GM06990 (cell line): ENCODE results near the gene ZNF236.
"Not testable (repeated sequence)": the region's sequence is repeated elsewhere in the genome, so short reads cannot be mapped to it uniquely, and the experiment has no call there.

Experiments used
- DNase-seq: peaks from one replicate; pipeline ENCODE4 v3.0.0-alpha.2; 2011; ENCODE audit not compliant: insufficient read length; ENCODE audit errors: extremely low read depth
- H3K27me3 ChIP-seq: replicated peaks from 2 replicates; pipeline ENCODE4 v1.6.0; 2011; ENCODE audit warnings: low read length; ENCODE audit not compliant: control insufficient read depth, insufficient read depth
- H3K36me3 ChIP-seq: 2 replicates; pipeline ENCODE4 v1.5.1; 2011; ENCODE audit warnings: low read length; ENCODE audit not compliant: control insufficient read depth, insufficient read depth
- H3K4me3 ChIP-seq: replicated peaks from 2 replicates; pipeline ENCODE4 v1.5.1; 2011; ENCODE audit warnings: low read depth, mild to moderate bottlenecking, control low read depth, low read length
- TF ChIP-seq, protein P1 (sequence below): IDR thresholded peaks from 2 replicates; pipeline ENCODE4 v1.5.1; 2011; ENCODE audit warnings: low read length, control low read depth, mild to moderate bottlenecking, inconsistent platforms; ENCODE audit not compliant: insufficient read depth, poor library complexity, severe bottlenecking

Gene ZNF236

DNA sequence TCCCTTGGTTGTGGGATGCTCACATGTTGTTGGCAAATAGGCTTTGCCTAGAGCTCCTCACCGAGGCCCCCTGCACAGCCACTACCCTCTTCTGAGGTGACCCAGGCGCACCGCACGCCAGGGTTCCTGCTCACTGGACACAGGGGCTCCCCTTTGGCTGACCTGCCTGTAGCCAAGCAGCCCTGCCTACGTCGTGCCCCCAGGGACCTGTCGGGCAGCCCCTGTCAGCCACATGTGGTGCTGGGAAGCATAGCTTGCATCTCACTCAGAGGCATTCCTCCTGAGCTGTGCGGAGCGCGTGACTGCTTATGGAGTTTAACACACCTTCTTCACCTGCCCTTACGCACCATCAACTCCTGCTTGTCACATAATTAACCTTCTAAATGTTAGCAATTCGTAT is 116.3 kb downstream of the ZNF236 start:
- H3K36me3 ChIP-seq, result peaks cover 14% of the 10 kb centered on the region
- H3K27me3 ChIP-seq, result no peaks in the 10 kb centered on the region
- DNase-seq, result no peak
- no peak overlapping the region for H3K4me3 ChIP-seq
- TF ChIP-seq, protein P1, sequence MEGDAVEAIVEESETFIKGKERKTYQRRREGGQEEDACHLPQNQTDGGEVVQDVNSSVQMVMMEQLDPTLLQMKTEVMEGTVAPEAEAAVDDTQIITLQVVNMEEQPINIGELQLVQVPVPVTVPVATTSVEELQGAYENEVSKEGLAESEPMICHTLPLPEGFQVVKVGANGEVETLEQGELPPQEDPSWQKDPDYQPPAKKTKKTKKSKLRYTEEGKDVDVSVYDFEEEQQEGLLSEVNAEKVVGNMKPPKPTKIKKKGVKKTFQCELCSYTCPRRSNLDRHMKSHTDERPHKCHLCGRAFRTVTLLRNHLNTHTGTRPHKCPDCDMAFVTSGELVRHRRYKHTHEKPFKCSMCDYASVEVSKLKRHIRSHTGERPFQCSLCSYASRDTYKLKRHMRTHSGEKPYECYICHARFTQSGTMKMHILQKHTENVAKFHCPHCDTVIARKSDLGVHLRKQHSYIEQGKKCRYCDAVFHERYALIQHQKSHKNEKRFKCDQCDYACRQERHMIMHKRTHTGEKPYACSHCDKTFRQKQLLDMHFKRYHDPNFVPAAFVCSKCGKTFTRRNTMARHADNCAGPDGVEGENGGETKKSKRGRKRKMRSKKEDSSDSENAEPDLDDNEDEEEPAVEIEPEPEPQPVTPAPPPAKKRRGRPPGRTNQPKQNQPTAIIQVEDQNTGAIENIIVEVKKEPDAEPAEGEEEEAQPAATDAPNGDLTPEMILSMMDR, result no peak

DNA sequence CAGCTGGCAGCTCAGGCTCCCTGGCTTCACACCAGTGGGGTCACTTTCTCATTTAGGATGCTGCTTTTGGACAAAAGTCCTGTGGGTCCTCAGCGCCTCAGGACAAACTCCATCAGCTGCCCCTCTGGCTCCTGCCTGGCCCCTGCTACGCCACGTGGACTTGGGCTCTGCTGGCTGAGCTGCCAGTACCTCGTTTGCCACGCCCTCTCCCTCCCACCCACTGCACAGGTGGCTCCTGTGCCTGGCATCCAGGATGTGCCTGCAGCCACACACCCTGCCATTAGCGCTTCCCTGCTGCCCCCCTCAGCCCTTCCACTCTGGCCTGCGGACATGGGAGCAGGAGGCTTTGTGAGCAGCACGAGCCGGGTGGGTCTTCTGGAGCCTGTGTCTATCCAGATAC is 118.9 kb downstream of the ZNF236 start:
- TF ChIP-seq, protein P1, result no peak
- no peak for DNase-seq
- Histone ChIP-seq H3K27me3 (no peaks in the 10 kb centered on the region), H3K4me3 (no peak overlapping the region), H3K36me3 (peaks cover 9% of the 10 kb centered on the region)

DNA sequence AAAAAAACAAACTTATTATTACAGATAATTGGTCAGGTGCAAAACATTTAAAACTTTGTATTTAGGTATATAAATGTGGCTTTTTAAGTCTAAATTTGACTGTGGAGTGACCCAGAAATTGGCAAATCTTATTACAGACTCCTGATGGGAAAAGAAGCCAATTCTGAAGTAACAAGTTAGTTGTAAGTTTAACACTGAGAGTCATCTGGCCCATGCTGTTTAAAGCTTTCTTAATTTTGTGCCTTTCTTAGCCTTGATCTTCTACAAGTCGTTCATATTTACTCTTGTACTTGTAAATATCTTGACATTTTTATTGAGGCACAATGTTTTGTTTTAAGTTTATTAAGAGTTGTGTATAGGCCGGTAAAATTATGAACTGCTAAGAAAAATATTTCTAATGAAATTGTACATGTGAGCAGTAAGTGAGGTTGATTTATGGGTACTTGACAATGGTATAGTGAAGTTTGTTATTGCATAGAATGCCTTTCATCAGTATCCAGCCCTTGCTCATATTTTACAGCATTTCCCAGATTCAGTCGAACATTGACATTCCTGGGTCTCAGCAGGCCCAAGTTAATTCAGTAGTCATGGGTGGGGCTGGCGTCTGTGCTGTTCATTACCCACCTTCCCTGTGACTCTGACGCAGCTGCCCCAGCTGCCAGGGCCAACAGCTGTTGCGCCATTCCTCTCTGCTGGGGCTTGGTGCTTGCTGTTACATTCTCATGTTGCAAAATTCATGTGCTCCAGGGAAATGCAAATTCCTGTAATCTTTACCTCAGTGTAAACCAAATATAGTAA is 121.4 kb downstream of the ZNF236 start:
- no peaks in the 10 kb centered on the region for H3K27me3 ChIP-seq
- peaks cover 9% of the 10 kb centered on the region for H3K36me3 ChIP-seq
- TF ChIP-seq, protein P1, result no peak
- DNase-seq, result no peak
- no peak overlapping the region for H3K4me3 ChIP-seq

DNA sequence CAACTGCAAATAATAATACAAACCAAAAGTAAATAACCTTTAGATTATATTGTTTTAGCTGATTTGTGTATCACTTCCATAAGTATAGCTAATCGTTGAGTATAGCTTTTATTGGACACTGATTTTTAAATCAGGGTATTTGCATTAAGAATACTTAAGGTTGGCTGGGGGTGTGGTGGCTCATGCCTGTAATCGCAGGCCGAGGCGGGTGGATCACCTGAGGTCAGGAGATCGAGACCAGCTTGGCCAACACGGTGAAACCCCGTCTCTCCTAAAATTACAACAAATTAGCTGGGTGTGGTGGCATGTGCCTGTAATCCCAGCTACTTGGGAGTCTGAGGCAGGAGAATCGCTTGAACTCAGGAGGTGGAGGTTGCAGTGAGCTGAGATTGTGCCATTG is 122.0 kb downstream of the ZNF236 start:
- not testable (repeated sequence) for H3K36me3 ChIP-seq, DNase-seq, H3K4me3 ChIP-seq, H3K27me3 ChIP-seq

DNA sequence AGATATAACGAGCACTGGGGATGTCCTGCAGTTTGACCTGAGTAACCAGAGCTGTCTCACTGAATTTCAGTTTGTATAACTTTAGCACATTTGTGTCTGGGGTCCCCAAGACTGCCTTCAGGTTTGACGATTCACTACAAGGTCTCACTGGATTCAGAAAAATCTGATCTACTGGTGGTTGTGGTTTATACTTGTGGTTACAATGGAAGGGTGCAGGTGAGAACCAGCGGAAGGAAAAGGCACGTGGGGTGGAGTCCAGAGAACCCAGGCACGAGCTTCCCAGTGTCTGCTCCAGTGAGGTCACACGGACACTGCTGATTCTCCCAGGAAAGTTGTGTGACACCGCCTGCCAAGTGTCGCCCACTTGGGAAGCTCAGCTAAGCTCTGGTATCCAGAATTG is 126.0 kb downstream of the ZNF236 start:
- no peak for DNase-seq

DNA sequence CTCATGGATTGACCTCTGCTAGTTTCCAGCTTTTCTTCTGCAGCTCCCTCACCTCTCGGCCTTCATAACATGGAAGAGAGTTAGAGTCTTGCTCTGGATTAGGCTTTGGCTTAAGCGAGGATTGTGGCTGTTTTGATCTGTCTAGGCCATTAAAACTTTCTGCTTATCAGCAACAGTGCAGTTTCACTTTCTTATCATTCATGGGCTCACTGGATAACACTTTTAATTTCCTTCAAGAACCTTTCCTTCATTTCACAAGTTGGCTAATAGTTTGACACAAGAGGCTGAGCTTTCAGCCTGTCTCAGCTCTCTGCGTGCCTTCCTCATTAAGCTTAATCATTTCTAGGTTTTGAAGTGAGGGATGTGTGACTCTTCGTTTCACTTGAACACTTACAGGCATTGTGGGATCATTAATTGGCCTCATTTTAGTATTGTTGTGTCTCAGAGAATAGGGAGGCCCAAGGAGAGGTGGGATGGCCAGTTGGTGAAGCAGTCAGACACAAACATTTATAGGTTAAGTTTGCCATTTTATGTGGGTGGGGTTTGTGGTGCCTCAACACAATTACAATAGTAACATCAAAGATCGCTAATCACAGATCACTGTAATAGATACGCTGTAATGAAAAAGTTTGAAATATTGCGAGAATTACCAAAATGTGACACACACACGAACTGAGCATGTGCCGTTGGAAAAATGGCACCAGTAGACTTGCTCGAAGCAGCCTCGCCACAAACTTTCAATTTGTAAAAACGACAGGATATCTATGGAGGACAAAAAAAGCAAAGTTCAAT is 129.3 kb downstream of the ZNF236 start:
- no peaks in the 10 kb centered on the region for H3K27me3 ChIP-seq
- no peak for DNase-seq
- TF ChIP-seq, protein P1, result no peak
- peaks cover 7% of the 10 kb centered on the region for H3K36me3 ChIP-seq
- no peak overlapping the region for H3K4me3 ChIP-seq

More for the DNA sequence above, 126.0 kb downstream of the ZNF236 start:
- Histone ChIP-seq H3K4me3 (no peak overlapping the region), H3K36me3 (peaks cover 7% of the 10 kb centered on the region), H3K27me3 (no peaks in the 10 kb centered on the region)
- TF ChIP-seq, protein P1, result no peak
